ENCODE data around the gene FRY. TPM values are rescaled to one million over a fixed set of nuclear protein-coding genes. Genes with fewer than 3 reads are reported as not detected.

Gene FRY
- total and polyA plus RNA-seq, 2 of the 13 experiments (the other 11 are each of a cell fraction or from before 2014, with no cell fraction given), result 8.2 to 13.1 TPM

DNA sequence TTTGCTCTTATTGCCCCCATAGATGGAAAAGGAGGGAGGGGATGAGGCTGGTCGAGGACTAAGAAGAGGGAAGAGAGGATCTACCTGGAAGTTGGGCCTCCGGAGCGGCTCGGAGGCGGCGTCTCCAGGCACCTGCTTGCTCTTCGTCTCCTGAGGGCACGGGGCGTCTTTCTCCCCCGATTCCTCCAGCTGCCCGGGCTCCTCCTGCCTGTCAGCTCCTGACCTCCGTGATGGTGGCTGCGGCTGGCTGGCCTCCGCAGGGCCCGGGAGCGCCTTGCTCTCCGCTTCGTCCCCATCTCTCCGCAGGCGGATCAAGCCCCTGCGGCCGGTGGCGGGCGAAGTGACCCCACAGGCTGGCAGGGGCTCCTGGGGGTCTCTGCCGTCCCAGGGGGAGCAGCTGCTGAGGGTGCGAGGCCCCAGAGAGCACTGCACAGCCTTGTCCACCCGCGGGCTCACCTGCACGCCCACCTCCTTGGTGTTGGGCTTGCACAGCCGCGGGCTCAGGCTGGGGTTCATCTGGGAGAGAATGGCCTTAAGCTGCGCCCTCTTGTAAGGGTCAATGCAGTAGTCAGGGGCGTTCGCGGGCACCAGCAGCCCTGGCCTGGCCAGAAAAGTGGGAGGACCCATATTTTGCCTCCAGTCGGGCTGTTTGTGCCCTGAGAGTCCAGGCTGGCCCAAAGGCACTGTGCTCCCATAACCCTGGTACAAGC, 279.8 kb downstream of the FRY start:
- TF ChIP-seq MATR3 (CRISPR knock-in tag; IDR thresholded peaks at IDR 0.05) (no peak), XRCC5 (optimal IDR thresholded peaks at IDR 0.05; ENCODE audit: low read length) (no peak), PPARG (CRISPR knock-in tag; conservative IDR thresholded peaks at IDR 0.05) (no peak), ZNF724P (CRISPR knock-in tag; IDR thresholded peaks at IDR 0.05; ENCODE audit: borderline replicate concordance) (no peak)
- no peak overlapping the region for H3K4me2 ChIP-seq (ENCODE audit: low read depth, low read length)
- in situ Hi-C loops (cut with HindIII; ENCODE audit: extremely low pct_ligation_motif_present, low pct_unique_long_range_greater_than_20kb), result loop anchor here (5.0 kb wide), 2 partner anchors 64 to 294 kb away; no protein-coding TSS in a partner anchor
- no peaks in the 10 kb centered on the region; a peak in 1 of 5 replicates for H3K27me3 ChIP-seq (ENCODE audit: control insufficient read depth in 1 of 2, insufficient read depth in 2 of 2, low read length in 2 of 2)
- no peak overlapping the region for H3K4me3 ChIP-seq (replicated peaks in 1 of 3; ENCODE audit: insufficient read depth in 1 of 3, low read depth in 2 of 3, low read length in 3 of 3)
- FAIRE-seq (no peak), ATAC-seq (no peak), DNase-seq (ENCODE audit: low spot score) (no peak)
- H4K20me1 ChIP-seq (ENCODE audit: insufficient read depth, low read length), result no peaks in the 10 kb centered on the region
- H3K9ac ChIP-seq (ENCODE audit: insufficient read depth, low read depth, low read length), result no peak overlapping the region
- H3K79me2 ChIP-seq (ENCODE audit: insufficient read depth, low read length), result peaks cover 5% of the 10 kb centered on the region
- peaks cover 34% of the 10 kb centered on the region for H3K4me1 ChIP-seq (ENCODE audit: insufficient read depth, low read length)
- CTCF ChIA-PET (ENCODE audit: low intra/inter-chr PET ratio, low total read pairs), result interaction anchor here (2.0 to 3.8 kb wide), 2 partner anchors 65 to 292 kb away, joined by 8 to 51 read pairs; no protein-coding TSS in a partner anchor
- no TSS peak for BruUV-seq (replicated peaks)
- intact Hi-C loops (cut with micrococcal nuclease; ENCODE audit: unreplicated experiment), result no loop called here
- 89% methylated on average over 36 of the region's 36 CpGs for WGBS (ENCODE audit: low lambda C conversion rate)
- H3K27ac ChIP-seq (ENCODE audit: extremely low read length, insufficient read depth, low read length), result no peak overlapping the region
- H2AFZ ChIP-seq (ENCODE audit: low read length), result no peak overlapping the region
- H3K36me3 ChIP-seq (replicated peaks in 1 of 2; ENCODE audit: control insufficient read depth in 1 of 2, insufficient read depth in 2 of 2, low read length in 2 of 2), result no peaks in the 10 kb centered on the region
- H3K9me3 ChIP-seq (ENCODE audit: low read length), result no peaks in the 10 kb centered on the region
- POLR2A ChIA-PET, result interaction anchor here (0.5 kb wide), 1 partner anchor 310 kb away, joined by 3 read pairs; no protein-coding TSS in a partner anchor

DNA sequence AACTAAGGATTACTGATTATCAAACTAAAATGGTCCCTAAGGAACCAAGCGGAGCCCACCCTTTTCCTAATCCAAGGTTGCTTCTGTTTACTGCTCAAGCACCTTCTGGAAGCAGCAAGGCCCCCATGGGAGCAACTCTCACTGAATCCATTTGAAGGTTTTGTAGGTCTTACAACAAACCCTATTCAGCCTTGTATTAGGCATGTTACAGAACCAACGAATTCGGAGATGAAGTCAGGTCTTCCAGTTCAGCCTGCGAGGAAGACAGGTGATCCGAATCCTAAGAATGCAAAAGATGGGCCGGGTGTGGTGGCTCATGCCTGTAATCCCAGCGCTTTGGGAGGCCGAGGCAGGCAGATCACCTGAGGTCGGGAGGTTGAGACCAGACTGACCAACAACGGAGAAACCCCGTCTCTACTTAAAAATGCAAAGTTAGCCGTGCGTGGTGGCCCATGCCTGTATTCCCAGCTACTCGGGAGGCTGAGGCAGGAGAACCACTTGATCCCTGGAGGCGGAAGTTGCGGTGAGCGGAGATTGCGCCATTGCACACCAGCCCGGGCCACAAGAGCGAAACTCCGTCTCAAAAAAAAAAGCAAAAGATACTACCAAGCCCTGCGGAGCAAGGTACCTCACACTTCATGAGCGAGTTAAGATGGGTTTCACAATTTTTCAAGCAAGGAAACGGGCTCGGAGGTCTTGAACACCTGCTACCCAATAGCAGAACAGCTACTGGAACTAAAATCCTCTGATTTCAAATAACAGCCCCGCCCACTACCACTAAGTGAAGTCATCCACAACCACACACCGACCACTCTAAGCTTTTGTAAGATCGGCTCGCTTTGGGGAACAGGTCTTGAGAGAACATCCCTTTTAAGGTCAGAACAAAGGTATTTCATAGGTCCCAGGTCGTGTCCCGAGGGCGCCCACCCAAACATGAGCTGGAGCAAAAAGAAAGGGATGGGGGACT, 283.0 kb downstream of the FRY start:
- no peaks in the 10 kb centered on the region for H3K9me3 ChIP-seq (ENCODE audit: low read length)
- H3K27ac ChIP-seq (ENCODE audit: extremely low read length, insufficient read depth, low read length), result peak overlapping the region; percentile 75
- DNase-seq (ENCODE audit: low spot score) (peak; percentile 40), ATAC-seq (peak; percentile 10), FAIRE-seq (no peak)
- in situ Hi-C loops (cut with HindIII; ENCODE audit: extremely low pct_ligation_motif_present, low pct_unique_long_range_greater_than_20kb) (loop anchor here (5.0 kb wide), 2 partner anchors 67 to 297 kb away; no protein-coding TSS in a partner anchor), intact Hi-C loops (cut with micrococcal nuclease; ENCODE audit: unreplicated experiment) (loop anchor here (5.0 kb wide), 1 partner anchor 402 kb away; no protein-coding TSS in a partner anchor)
- peaks cover 33% of the 10 kb centered on the region for H3K4me1 ChIP-seq (ENCODE audit: insufficient read depth, low read length)
- H4K20me1 ChIP-seq (ENCODE audit: insufficient read depth, low read length), result no peaks in the 10 kb centered on the region
- no peaks in the 10 kb centered on the region; a peak in 1 of 5 replicates for H3K27me3 ChIP-seq (ENCODE audit: control insufficient read depth in 1 of 2, insufficient read depth in 2 of 2, low read length in 2 of 2)
- POLR2A ChIA-PET, result interaction anchor here (1.3 to 2.3 kb wide), 8 partner anchors 9 to 150 kb away, joined by 5 to 36 read pairs (median 8); partner anchors contain the start of gene N4BP2L1
- H3K79me2 ChIP-seq (ENCODE audit: insufficient read depth, low read length), result peaks cover 5% of the 10 kb centered on the region
- CTCF ChIA-PET (ENCODE audit: low intra/inter-chr PET ratio, low total read pairs), result no interaction called here
- no peak overlapping the region for H2AFZ ChIP-seq (ENCODE audit: low read length)
- peak overlapping the region; percentile 85 for H3K9ac ChIP-seq (ENCODE audit: insufficient read depth, low read depth, low read length)
- H3K4me2 ChIP-seq (ENCODE audit: low read depth, low read length), result peak overlapping the region; percentile 96
- 78% methylated on average over 32 of the region's 32 CpGs for whole genome bisulfite sequencing (ENCODE audit: low lambda C conversion rate)
- H3K4me3 ChIP-seq (replicated peaks in 1 of 3; ENCODE audit: insufficient read depth in 1 of 3, low read depth in 2 of 3, low read length in 3 of 3), result peak overlapping the region; percentile 66 to 83 (median 72)
- no peaks in the 10 kb centered on the region; a peak in 2 of 5 replicates for H3K36me3 ChIP-seq (replicated peaks in 1 of 2; ENCODE audit: control insufficient read depth in 1 of 2, insufficient read depth in 2 of 2, low read length in 2 of 2)
- BruUV-seq (replicated peaks), result TSS peak; percentile 93
- TF ChIP-seq RFX1 (IDR thresholded peaks at IDR 0.05) (no peak), TMF1 (CRISPR knock-in tag; IDR thresholded peaks at IDR 0.05; ENCODE audit: low read depth) (peak; percentile 2; the same call in 1 of the 2 replicates), ARID2 (CRISPR knock-in tag; IDR thresholded peaks at IDR 0.05; ENCODE audit: borderline replicate concordance) (0 out of 2 replicates have a peak, but pooled peaks have one; percentile 16), ZNF883 (CRISPR knock-in tag; IDR thresholded peaks at IDR 0.05; ENCODE audit: not compliant biosample characterization) (peak; percentile 28), KDM5A (IDR thresholded peaks at IDR 0.05; ENCODE audit: borderline replicate concordance, low read length) (0 out of 2 replicates have a peak, but pooled peaks have one; percentile 38), RORA (CRISPR knock-in tag; IDR thresholded peaks at IDR 0.05) (0 out of 2 replicates have a peak, but pooled peaks have one; percentile 41), NFE2 (CRISPR knock-in tag; IDR thresholded peaks at IDR 0.05) (0 out of 2 replicates have a peak, but pooled peaks have one; percentile 25), ZBTB33 (CRISPR knock-in tag; IDR thresholded peaks at IDR 0.05) (peak; percentile 46; the same call in 1 of the 2 replicates), ZBTB7B (CRISPR knock-in tag; IDR thresholded peaks at IDR 0.05) (no peak)

All from HepG2 (cell line).